MM.1S (cell line): ENCODE measurements around the gene NR6A1.

ENCODE experiments used
- EZH2phosphoT487 ChIP-seq: fragments of 300-600 bp; sonication (generic); IDR thresholded peaks from 2 replicates; pipeline ENCODE4 v1.6.1; 2018; ENCODE audit warnings: antibody characterized with exemption, low read length
- TF ChIP-seq, protein P1 (sequence below): fragments of 300-600 bp; sonication (generic); IDR thresholded peaks from 2 replicates; pipeline ENCODE4 v1.5.1; 2016; ENCODE audit warnings: antibody characterized with exemption, low read length, mixed read lengths

DNA sequence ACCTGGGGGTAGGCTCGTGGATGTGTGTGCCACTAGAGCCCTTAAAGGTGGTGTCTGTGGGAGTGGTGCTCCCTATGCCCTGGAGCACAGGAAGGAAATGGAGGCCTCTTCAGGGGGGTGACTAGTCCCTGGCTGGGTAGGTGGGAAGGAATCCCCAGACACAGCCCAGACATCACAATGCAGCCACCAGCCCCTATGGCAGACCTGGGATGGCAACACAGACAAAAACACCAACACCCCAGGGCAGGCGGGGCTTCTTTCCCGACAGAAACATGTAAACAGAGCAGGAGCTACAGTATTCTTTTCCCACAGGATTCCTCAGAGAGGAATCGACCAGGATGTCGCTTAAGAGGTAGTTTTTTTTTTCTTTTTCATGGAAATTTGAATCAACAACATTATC is 253.5 kb downstream of the NR6A1 start:
- TF ChIP-seq, protein P1, sequence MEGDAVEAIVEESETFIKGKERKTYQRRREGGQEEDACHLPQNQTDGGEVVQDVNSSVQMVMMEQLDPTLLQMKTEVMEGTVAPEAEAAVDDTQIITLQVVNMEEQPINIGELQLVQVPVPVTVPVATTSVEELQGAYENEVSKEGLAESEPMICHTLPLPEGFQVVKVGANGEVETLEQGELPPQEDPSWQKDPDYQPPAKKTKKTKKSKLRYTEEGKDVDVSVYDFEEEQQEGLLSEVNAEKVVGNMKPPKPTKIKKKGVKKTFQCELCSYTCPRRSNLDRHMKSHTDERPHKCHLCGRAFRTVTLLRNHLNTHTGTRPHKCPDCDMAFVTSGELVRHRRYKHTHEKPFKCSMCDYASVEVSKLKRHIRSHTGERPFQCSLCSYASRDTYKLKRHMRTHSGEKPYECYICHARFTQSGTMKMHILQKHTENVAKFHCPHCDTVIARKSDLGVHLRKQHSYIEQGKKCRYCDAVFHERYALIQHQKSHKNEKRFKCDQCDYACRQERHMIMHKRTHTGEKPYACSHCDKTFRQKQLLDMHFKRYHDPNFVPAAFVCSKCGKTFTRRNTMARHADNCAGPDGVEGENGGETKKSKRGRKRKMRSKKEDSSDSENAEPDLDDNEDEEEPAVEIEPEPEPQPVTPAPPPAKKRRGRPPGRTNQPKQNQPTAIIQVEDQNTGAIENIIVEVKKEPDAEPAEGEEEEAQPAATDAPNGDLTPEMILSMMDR, result no peak
- TF ChIP-seq EZH2phosphoT487, result no peak
